Progenitor cell of endocrine pancreas (in vitro differentiated cells): ENCODE measurements around the gene DNAJC1. TPM values are rescaled to one million over a fixed set of nuclear protein-coding genes. Genes with fewer than 3 reads are reported as not detected.
A peak's percentile ranks its signal among the peaks of the same experiment; 100 is the strongest.

Source experiments
- DNase-seq: peaks from one replicate; pipeline ENCODE4 v3.0.0; 2021; ENCODE audit warnings: low spot score; ENCODE audit not compliant: unreplicated experiment
- H3K27ac Mint-ChIP-seq: 2 replicates; pipeline ENCODE4 v1.8.0; 2021; ENCODE audit warnings: mild to moderate bottlenecking, moderate library complexity, mixed read lengths
- H3K27me3 Mint-ChIP-seq: 2 replicates; pipeline ENCODE4 v1.8.0; 2021; ENCODE audit warnings: mixed read lengths
- H3K36me3 Mint-ChIP-seq: 2 replicates; pipeline ENCODE4 v1.8.0; 2022; ENCODE audit warnings: mixed read lengths; ENCODE audit not compliant: insufficient read depth
- H3K4me1 Mint-ChIP-seq: 2 replicates; pipeline ENCODE4 v1.8.0; 2021; ENCODE audit warnings: low read depth, mixed read lengths
- H3K4me3 Mint-ChIP-seq: 2 replicates; pipeline ENCODE4 v1.8.0; 2021; ENCODE audit warnings: low read depth, mild to moderate bottlenecking, moderate library complexity, mixed read lengths
- H3K9me3 Mint-ChIP-seq: 2 replicates; pipeline ENCODE4 v1.8.0; 2021; ENCODE audit warnings: low read depth, mixed read lengths
- total RNA-seq: library from RNA; stranded (reverse); gene quantifications from 2 replicates; pipeline ENCODE4 v1.2.1, GENCODE V29; 2021
- TF ChIP-seq, protein P1 (sequence below): fragments of 200-600 bp; sonication (generic); IDR thresholded peaks from one replicate; pipeline ENCODE4 v1.5.0; 2021; ENCODE audit warnings: antibody characterized with exemption, mild to moderate bottlenecking; ENCODE audit not compliant: unreplicated experiment

DNAJC1 gene
- total RNA-seq, 1 donor from 2014 or later, result 28.5 TPM

DNA sequence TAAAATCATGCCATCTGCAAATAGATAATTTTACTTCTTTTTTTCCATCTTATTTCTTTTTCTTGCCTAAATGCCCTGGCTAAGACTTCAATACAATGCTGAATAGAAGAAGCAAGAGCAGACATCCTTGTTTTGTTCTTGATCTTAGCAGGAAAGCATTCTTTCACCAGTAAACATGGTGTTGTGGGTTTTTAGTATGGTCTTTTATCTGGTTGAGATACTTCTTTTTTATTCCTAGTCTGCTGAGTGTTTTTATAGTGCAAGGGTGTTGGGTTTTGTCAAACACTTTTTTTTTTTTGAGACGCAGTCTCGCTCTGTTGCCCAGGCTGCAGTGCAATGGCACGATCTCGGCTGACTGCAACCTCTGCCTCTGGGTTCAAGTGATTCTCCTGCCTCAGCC lies 232.3 kb downstream of the DNAJC1 start:
- Mint-ChIP-seq H3K27me3 (no peaks in the 10 kb centered on the region), H3K9me3 (peaks cover 11% of the 10 kb centered on the region), H3K4me1 (peaks cover 8% of the 10 kb centered on the region), H3K4me3 (no peak overlapping the region), H3K36me3 (peaks cover 7% of the 10 kb centered on the region), H3K27ac (no peak overlapping the region)
- DNase-seq, result no peak
- TF ChIP-seq, protein P1, sequence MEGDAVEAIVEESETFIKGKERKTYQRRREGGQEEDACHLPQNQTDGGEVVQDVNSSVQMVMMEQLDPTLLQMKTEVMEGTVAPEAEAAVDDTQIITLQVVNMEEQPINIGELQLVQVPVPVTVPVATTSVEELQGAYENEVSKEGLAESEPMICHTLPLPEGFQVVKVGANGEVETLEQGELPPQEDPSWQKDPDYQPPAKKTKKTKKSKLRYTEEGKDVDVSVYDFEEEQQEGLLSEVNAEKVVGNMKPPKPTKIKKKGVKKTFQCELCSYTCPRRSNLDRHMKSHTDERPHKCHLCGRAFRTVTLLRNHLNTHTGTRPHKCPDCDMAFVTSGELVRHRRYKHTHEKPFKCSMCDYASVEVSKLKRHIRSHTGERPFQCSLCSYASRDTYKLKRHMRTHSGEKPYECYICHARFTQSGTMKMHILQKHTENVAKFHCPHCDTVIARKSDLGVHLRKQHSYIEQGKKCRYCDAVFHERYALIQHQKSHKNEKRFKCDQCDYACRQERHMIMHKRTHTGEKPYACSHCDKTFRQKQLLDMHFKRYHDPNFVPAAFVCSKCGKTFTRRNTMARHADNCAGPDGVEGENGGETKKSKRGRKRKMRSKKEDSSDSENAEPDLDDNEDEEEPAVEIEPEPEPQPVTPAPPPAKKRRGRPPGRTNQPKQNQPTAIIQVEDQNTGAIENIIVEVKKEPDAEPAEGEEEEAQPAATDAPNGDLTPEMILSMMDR, result no peak

GRCh38 chr10:21769041-21769440 lies 234.5 kb downstream of the DNAJC1 start:
- TF ChIP-seq, protein P1, result no peak
- peaks cover 10% of the 10 kb centered on the region for H3K36me3 Mint-ChIP-seq
- no peaks in the 10 kb centered on the region for H3K27me3 Mint-ChIP-seq
- peaks cover 8% of the 10 kb centered on the region for H3K4me1 Mint-ChIP-seq
- no peak for DNase-seq
- no peak overlapping the region for H3K4me3 Mint-ChIP-seq
- H3K9me3 Mint-ChIP-seq, result peaks cover 8% of the 10 kb centered on the region
- H3K27ac Mint-ChIP-seq, result no peak overlapping the region

GRCh38 chr10:21764466-21765189 lies 238.9 kb downstream of the DNAJC1 start:
- DNase-seq, result no peak
- TF ChIP-seq, protein P1, result no peak
- H3K27me3 Mint-ChIP-seq, result no peaks in the 10 kb centered on the region
- H3K4me3 Mint-ChIP-seq, result no peak overlapping the region
- peaks cover 9% of the 10 kb centered on the region for H3K36me3 Mint-ChIP-seq
- H3K27ac Mint-ChIP-seq, result peak overlapping the region; percentile 26
- H3K9me3 Mint-ChIP-seq, result no peaks in the 10 kb centered on the region
- peaks cover 6% of the 10 kb centered on the region for H3K4me1 Mint-ChIP-seq

DNA sequence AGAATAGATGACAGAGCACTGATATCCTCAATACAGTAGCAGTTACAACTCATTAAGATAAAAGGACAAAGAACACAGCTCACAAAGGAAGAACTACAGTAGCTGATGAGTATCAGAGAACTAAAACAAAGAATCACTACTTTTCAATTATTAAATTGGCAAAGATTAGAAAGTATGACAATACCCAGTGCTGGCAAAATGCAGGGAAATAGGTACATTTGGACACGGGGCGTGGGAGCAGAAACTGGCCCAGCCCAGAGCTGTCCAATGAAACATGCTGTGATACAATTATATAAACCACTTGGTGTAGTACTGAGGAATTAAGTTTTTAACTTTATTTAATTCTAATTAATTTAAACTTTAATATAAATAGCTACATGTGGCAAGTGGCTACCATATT lies 243.2 kb downstream of the DNAJC1 start:
- DNase-seq, result no peak
- Mint-ChIP-seq H3K4me1 (peaks cover 9% of the 10 kb centered on the region), H3K27me3 (no peaks in the 10 kb centered on the region), H3K27ac (no peak overlapping the region), H3K36me3 (peaks cover 13% of the 10 kb centered on the region), H3K9me3 (no peaks in the 10 kb centered on the region), H3K4me3 (no peak overlapping the region)
- TF ChIP-seq, protein P1, result no peak

DNA sequence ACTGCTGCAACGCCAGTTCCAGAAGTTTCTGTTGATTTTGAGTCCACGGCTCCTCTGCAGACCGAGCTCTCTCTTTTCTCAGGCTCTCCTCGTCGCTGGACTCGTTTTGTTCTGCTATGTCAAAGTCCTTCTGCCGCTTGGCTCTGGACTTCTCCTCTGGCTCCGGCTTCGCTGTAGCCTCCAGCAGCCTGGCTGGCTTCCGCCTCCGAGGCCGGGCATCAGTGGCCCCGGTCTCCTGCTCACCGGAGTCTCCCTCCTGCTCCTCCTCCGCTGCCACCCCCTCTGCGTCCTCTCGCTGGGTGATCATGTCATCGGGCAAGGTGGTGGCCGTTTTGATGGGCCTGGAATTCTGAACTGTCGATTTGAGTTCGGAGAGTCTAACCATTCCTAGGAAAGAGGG lies 244.3 kb downstream of the DNAJC1 start:
- H3K27ac Mint-ChIP-seq, result no peak overlapping the region
- TF ChIP-seq, protein P1, result no peak
- no peak overlapping the region for H3K4me3 Mint-ChIP-seq
- H3K4me1 Mint-ChIP-seq, result peaks cover 9% of the 10 kb centered on the region
- H3K9me3 Mint-ChIP-seq, result no peaks in the 10 kb centered on the region
- peaks cover 13% of the 10 kb centered on the region for H3K36me3 Mint-ChIP-seq
- no peaks in the 10 kb centered on the region for H3K27me3 Mint-ChIP-seq
- no peak for DNase-seq
